Frontal cortex (tissue), 4 donors: Measurements from ENCODE around the gene PPME1. TPM values are rescaled to one million over a fixed set of nuclear protein-coding genes. Genes with fewer than 3 reads are reported as not detected.

Source experiments
- DNase-seq, 2 donors: peaks; one replicate each; pipeline ENCODE4 v3.0.0; 2012; ENCODE audit warnings: low spot score in 2 of 2
- FAIRE-seq: peaks from 2 replicates; lab custom pipeline; 2012; peaks lifted over from hg19 to GRCh38; lab: Jason Lieb, UNC
- total RNA-seq: library from RNA; depleted of rRNA; stranded (reverse); fragments of >200 nt; gene quantifications from one replicate; pipeline ENCODE4 v1.2.3, GENCODE V29; 2014
- donor health status: control.
- donor health status: control.
- donor health status: control.

Gene PPME1
- total RNA-seq, 1 donor from 2014 or later = 45.7 TPM

DNA sequence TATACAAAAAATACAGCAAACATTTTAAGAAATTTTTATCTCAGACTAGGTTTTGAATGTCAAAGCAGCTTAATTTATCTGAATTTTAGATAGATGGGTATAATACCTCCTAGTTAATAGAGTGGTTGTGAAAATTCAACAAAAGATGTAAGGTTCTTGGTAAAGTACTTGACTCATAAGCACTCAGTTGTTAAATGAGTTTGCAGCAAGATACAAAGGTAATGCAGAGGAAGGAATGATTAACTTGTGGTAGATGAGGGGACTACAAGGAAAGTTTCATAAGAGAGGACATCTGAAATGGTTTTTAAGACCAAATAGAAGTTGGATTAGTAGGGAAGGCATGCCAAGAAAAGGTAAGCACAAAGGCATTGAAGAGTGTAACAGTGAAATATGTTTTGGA is 37.4 kb downstream of the PPME1 start:
- DNase-seq (no peak), FAIRE-seq (no peak)

DNA sequence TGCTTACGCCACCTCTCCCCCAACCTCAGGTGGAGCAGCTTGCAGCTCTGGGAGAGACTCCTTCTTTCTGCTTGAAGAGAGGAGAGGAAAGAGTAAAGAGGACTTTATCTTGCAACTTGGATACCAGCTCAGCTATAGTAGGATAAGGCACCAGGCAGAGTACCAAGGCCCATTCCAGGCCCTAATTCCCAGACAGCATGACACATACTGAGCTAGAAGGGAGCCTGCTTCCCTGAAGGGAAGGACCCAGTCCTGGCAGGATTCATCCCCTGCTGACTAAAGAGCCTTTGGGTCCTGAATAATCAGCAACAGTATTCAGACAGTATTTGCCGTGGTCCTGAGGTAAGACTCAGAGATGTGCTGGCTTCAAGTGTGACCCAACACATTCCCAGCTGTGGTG is 41.4 kb downstream of the PPME1 start:
- no peak for DNase-seq
- FAIRE-seq = no peak

DNA sequence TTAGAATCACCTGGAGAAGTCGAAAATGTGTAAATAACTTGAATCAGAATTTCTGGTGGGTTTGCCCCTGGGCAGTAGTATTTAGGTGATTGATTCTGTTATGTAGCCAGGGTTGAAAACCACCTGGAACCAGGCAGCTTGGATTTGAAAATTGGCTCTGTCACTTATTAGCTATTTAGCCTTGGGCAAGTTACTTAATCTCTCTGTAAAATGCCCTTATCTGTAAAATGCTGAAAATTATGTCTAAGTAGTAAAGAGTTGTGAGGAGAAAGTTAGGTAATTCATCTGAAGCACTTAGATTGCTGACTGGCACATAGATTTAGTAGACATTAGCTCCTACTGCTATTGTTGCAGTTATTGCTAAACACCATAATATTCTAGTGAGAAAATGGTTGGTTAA is 49.3 kb downstream of the PPME1 start:
- DNase-seq = no peak
- no peak for FAIRE-seq

DNA sequence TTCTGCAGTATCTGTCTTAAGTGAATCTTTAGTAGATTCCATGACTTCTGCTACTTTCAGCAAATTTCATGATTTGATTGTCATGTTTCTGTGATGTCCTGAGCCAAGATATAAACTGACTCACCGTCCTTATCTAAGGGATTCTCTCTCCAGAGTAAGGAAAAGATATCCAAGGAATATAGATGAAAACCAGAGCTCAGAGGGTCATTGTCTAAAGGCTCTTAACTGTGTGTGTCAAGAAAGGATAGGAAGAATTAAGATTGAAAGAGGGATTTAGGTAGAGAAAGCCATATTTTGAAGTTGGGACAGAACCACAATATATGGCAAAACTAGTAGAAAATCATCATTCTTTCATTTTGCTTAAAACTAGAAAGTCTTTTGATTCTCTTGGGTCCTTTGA is 50.7 kb downstream of the PPME1 start:
- FAIRE-seq = no peak
- DNase-seq = no peak

DNA sequence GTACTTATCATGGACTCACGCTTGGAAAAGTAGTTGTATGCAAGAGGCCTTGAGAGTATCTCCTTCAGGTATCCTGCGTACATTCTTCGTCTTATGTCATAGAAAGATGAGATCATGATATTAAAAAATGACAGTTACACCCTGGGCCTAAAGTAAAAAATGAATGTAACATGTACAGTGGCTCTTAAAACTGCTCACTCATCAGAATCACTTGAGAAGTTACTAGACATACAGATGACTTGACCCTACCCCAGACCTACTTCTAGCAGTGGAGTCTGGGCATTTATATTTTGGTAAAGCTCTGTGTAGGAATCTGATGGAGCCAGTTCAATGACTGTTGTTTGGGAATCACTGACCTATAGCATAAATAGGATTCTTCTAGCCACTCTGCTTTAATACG is 54.5 kb downstream of the PPME1 start:
- no peak for FAIRE-seq
- no peak for DNase-seq

DNA sequence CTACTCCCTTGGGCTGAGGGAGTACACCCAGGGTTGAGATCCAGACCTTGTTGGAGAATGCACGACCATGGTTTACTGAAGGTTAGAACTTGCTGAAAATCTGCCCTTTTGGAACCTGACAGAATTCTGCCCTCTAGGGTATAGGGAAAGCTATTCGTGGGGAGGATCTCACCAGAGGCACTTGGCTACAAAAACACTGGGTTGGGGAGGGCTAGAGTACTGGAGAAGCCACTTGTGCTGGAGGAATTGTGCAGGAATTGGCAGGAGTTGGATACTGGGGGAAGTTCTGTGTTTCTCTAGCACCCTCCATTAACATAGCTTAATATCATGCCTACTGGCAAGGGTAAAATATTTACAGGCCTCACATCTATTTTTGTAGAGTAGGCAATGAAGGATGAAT is 55.8 kb downstream of the PPME1 start:
- DNase-seq (no peak), FAIRE-seq (no peak)

DNA sequence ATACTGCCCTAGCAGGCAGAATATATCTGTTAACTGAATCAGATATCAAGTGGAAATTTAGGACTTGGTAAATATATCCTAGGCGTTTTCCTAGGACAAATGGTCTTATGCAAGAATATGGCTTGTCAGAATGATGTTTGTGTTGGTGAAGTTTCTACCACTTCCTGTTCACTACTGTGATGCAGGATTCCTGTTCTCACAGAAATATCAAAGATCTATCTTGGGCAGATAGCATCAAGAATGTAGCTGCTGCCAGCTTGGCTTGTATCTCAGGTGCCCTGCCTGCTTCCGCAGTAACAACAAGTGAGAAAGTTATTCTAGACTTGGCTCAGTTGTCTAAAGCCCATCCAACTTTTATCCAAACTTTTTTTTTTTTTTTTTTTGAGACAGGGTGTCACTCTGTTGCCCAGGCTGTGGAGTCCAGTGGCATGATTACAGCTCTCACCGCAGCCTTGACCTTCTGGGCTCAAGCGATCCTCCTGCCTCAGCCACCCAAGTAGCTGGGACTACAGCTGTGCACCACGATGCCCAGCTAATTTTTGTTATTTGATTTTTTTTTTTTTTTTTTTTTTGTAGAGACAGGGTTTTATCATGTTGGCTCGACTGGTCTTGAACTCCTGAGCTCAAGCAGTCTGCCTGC is 61.3 kb downstream of the PPME1 start:
- DNase-seq = no peak
- no peak for FAIRE-seq

DNA sequence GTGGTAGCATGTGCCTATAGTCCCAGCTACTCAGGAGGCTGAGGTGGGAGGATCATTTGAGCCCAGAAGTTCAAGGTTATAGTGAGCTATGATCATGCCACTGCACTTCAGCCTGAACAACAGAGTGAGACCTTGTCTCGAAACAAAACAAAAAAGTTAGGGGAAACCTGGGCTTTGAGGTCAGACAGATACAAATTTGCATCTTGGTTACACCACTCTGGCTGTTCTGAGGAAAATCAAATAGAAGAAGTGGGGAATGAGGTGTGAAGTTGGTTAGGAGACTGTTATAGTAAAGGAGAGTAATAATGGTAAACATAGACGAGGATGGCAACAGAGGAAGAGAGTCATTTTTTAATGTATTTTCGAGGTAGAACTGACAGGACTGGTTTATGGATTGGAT is 62.6 kb downstream of the PPME1 start:
- FAIRE-seq (no peak), DNase-seq (no peak)

DNA sequence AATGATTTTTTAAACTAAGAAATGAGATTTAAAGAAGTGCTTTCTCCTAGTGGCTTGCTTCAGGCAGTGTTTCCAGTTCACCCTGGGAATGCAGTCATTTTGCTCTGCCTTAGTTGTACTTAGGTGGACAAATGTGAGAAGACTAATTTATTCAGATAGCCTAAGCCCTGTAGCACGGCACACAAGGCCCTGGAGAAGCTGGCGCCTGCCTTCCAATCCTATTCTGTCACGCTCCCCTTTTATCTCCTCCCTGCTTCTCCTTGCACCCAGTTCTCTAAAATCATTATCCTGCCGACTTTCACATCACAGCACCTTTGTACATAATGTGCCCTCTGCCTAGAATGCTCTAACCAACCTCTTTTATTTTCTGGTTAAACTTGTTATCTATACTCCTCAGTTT is 64.0 kb downstream of the PPME1 start:
- FAIRE-seq (no peak), DNase-seq (no peak)

DNA sequence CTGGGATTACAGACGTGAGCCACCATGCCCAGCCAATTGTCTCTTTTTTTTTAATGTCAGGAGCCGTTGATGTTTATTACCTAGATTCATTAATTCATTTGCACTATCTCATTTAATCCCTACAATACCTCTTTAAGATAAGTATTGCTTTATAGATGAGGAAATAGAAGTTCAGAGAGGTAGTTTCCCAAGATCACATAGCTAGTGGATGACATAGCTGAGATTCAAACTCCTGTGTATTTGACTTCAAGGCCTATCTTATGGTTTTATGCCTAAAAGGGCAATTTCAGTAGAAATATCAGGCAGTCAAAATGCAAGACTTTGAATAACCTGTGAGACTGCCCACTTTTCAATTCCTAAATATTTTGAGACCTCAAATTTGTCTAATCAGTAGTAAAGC is 66.5 kb downstream of the PPME1 start:
- DNase-seq = no peak
- no peak for FAIRE-seq

DNA sequence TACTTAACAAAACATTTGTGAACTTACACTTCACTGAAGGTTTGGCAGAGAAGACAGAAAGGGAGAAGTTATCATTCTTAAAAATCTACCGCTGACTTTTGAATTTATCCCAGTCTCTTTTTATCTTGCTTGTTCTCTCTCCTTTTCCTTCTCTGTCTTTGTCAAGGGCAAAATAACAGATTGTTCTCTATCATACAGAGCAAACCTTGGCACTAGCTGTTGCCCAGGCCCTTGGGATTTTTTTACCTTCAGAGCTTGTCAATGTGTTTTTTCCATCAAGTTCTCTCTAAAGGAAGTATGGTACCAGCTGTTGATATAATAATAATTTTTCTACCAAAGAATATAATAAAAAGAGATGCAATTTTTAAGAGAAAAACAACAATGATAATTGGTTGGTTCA is 67.2 kb downstream of the PPME1 start:
- no peak for DNase-seq
- no peak for FAIRE-seq

DNA sequence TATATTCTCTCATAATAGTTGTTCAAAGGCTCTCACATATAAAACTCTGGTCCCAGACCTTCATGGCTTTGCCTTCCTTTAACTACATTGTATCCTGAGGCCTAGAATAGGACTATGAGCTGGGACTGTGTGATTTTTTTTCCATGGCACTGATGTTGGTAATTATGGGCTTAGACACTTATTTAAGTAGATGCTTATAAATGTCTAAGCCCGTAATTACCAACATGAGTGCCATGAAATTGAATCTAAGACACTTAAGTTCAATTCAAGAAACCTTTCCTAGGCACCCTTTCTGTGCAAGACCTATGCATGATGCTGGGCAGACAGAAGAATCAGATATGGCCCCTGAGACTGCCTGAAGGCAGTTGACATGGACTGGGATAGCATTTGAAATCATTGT is 77.4 kb downstream of the PPME1 start:
- DNase-seq = no peak
- FAIRE-seq = no peak

DNA sequence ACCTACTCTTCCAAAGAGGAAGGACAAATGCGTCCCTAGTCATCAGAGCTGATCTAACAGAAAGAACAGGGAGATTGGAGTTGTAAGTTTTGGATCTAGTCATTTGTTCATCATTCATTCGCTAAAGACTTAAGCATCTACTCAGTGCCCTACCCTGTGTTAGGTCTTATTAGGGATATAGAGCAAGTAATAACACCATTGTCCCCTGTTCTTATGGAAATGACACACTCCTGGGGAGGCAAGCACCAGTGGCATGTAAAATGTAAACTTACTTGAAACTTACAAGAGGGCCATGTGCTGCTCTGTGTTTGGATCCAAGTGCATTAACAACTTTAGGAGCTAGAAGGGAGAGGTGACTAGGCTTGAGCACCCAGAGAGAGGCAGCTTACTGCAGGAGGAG is 78.4 kb downstream of the PPME1 start:
- FAIRE-seq (no peak), DNase-seq (no peak)

DNA sequence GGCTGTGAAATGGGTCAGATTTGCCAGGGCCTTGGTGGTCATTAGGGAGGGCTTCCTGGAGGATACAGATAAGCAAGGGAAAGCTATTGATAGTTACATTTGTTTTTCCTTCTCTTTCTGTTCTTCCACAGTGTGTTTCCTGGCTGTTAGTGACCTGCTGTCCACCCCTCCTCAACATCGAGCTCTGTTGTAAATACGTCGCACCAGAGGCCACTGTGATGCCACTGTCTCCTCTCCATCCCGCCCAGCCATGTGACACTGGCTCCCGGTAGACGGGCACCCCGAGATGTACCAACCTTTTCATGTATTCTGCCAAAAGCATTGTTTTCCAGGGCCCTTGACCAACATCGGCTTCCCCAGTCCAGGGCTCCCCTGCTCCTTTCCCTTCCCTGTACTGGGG is 82.3 kb downstream of the PPME1 start:
- DNase-seq = no peak
- no peak for FAIRE-seq

DNA sequence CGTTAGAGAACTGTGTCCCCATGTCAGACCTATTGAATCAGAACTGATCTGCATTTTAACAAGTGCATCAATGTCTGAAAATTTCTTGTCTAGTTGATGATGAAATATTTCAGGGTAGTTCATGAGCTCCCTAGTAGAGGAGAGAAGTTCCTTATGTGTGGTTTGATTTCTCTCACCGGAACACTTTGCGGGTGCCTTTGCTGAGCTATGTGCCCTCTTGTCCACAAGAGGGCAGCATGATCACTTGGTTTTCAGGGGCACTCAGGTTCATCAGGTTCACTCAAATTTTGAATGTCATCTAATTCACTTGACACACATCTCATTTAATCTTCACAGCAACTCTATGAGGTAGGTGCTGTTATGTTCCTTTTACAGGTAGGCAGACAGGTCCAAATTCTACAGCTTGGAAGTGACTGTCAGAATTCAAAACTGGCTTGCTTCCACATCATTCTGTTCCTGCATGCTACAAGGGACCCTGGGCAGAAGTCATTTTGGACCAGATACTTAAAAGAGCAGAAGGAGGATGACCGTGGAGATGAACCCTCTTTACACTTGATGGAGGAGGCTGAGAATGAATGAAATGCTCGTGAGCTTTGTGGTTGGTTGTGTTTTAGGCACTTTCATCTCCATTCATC is 84.8 kb downstream of the PPME1 start:
- FAIRE-seq = no peak

DNA sequence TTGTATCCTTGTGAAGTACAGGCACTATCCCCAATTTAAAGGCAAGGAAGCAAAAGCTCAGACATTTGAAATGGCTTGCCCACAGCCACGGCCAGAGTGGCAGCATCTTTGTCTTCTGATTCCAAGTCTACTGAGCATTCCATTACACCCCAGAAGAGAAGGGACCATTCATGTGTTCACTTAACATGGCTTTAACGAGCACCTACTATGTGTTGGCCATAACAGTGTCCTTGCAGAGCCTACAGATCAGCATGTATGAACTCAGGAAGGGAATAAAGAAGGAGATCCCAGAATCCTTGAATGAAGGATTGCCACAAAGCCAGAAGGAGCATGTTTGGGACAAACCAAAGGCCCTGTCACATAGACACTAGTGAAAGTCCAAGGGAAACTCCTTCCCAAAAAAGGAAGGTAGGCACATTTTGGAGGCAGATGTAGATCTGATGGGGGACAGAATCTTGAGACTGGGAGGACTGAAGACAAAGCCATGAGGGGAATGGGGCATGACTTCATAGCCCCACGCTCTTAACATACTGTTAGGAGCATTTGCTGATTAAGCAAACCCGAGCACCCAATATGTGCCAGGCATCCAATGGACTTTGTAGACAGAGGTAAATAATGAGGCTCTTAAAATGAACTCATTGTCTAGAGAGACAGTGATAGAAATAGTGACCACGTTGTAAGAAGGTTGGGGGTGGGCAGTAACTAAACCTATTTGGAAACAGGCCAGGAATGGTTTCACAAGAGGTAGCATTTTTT is 85.5 kb downstream of the PPME1 start:
- FAIRE-seq = no peak
- no peak for DNase-seq

More for the DNA sequence above, 84.8 kb downstream of the PPME1 start:
- DNase-seq = peak; percentile 35 to 74

DNA sequence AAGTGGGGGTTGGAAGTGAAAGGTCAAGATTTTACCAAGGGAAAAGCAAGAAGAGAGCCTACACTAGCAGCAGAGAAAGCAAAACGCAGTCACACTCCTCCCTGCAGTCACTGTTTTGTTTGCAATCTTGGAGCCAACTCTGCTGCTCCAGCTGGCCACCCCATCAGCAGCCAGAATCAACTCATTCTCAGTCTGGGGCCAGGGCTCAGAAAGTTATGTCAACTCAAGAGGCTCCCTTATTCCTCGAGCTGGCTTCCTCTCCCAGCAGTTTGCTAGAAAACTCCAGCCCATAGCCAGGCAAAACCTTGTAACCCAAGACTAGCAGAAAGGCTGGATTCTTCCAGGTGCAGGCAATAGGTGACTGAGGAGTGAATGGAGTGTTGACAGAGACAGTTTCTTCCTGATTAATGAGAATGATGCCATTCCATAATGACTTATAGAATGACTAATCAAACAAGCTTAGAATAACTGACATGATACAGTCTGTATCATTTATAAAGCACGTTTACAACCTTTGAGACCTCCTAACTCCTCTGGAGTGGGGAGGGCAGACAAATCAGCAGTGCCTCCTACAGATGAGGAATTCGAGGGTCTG is 87.0 kb downstream of the PPME1 start:
- DNase-seq = peak in 1 of 2 donors; percentile 7
- FAIRE-seq = no peak

DNA sequence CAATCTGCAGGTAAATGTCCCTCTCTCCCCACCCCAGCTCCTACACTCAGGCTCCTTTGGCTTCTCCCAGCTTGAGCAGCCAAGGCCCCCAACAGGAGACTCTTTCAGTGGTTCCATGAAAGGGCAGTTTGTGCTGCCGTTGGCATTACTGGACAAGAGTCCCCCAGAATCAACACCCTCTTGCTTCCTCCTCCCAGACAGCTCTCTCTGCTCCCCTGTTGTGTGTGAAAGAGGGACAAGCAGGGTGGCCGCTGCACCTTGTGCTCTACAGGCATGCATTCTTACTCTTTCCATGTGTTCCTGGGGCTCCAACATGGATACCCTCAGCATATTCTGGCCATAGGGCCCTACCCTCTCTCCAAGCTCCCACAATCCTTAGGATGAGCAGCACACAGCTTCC is 91.6 kb downstream of the PPME1 start:
- FAIRE-seq (no peak), DNase-seq (no peak)

DNA sequence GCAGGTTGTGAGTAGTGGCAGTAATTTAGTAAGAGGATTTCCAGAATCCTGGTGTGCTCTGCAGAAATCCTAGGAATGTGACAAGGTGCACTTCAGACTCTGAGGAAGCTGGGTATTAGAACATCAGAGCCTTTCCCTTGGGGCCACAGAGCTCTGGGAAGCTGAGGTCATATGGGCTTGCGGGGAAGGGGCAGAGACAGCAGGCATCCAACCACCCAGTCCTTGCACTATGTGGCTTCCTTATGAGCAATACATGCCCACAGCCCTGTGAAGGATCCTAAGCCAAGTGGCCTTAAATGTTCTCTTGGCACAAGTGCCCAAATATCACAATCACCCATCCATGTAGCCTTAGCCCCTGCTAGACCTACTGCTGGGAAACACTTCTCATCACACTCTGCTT is 94.2 kb downstream of the PPME1 start:
- DNase-seq (no peak), FAIRE-seq (no peak)

DNA sequence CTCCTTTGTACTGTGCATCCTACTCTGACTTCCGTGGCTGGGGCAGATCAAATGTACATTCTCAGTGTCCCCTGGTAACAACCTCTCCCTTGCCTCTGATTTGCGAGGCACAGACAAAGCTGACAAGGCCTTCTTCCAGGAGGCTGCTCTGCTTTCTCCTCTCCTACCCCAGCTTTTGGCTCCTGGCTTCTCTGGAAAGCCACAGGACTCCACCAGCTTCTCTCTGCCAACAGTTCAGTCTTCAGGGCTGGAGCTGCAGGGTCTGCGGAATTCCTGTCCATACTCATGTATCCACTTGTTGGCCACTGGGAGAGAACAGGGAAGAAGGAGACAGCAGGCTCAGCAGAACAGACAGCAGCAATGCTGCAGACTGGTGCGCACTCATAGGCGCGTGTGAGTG is 95.9 kb downstream of the PPME1 start:
- FAIRE-seq (no peak), DNase-seq (no peak)

DNA sequence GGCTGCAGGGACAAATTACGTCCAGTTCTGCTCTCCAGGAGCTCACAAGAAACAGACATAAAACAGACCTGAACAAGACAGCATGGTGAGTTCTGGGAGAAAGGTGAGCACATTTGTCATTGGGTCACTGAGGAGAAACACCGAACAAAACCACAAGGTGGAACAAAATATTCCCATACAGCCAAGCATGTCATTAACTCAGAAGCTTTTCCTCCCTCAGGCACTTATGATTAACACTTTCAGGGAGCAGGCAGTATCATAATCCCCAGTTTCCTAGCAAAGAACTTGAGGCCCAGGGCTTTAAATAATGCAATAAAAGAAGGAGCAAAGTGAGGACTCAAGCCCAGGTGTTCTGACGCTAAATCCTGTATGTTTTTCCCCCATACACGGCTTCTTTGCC is 97.4 kb downstream of the PPME1 start:
- no peak for FAIRE-seq
- DNase-seq = no peak
